CD4-positive, alpha-beta T cell treated with Interleukin-17A for 1 hour (primary cell): ENCODE measurements around the gene ASTN2.

Experiments
- DNase-seq: peaks from one replicate; pipeline ENCODE4 v3.0.0-alpha.2; 2020

ASTN2 gene

GRCh38 chr9:117239428-117239827 is 175.4 kb downstream of the ASTN2 start:
- no peak for DNase-seq

GRCh38 chr9:117234103-117234502 is 180.8 kb downstream of the ASTN2 start:
- DNase-seq, result no peak

DNA sequence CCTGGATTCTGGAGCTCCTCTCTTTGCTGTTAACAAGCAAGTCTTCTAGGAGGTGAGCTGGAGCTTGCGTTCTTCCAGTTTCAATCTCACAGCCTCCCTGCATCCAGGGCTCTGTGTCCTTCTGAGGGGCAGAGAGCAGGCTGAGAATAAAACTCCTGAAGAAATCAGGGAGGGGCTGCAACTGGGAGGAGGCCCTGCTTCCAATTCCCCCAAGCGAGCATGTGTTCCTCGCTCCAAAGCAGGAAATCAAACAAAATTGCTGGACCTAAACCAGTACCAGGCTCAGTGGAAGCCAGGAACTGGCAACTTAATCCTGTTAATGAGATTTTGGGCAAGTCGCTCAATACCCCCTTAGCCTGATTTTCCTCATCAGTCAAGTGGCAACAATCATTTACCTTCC is 181.8 kb downstream of the ASTN2 start:
- DNase-seq, result no peak

GRCh38 chr9:117232281-117232680 is 182.6 kb downstream of the ASTN2 start:
- DNase-seq, result no peak

- no peak for DNase-seq
These were observed 183.8 kb downstream of the ASTN2 start for GRCh38 chr9:117231012-117231411.

GRCh38 chr9:117224695-117225094 is 190.2 kb downstream of the ASTN2 start:
- DNase-seq, result no peak

GRCh38 chr9:117218951-117219350 is 195.9 kb downstream of the ASTN2 start:
- DNase-seq, result no peak

DNA sequence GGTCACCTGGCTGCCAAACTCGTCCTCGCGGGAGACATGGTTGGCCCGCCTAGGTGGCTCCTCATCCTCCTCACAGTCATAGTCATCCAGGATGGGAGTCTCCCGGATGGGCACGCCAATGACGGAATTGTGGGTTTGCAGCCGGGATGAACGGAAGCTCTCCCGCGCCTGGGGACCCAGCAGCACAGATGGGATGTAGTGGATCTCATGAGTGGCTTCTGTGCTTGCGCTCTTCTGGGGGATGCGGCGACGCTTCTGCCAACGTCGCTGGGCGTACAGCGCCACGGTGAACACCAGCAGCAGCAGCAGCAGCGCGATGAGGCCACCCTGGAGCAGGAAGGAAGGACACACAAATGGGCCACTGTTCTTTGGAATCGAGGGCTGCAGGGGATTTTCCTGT is 200.4 kb downstream of the ASTN2 start:
- no peak for DNase-seq

GRCh38 chr9:117211280-117211679 is 203.6 kb downstream of the ASTN2 start:
- no peak for DNase-seq

DNA sequence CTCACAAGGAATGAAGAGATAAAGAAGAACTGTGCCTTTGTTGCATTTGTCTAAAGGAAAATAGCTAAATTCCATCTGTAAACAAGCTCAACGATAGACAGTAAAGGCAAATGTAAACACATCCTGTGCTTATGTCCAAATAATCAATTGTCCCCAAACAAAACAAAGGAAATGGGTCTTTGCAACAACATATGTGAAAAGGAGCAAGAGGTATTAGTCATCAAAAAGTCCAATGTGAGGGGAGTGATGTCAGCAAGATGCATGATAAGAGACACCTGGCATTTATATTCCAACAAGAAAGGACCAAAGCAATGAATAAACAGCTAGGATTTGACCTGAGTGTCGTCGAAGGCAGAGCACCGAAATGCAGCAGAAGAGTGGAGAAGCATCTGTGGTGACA is 209.1 kb downstream of the ASTN2 start:
- DNase-seq, result no peak

GRCh38 chr9:117204971-117205370 is 209.9 kb downstream of the ASTN2 start:
- DNase-seq, result no peak

GRCh38 chr9:117191504-117192261 is 223.2 kb downstream of the ASTN2 start:
- no peak for DNase-seq

GRCh38 chr9:117189121-117189520 is 225.7 kb downstream of the ASTN2 start:
- DNase-seq, result no peak

DNA sequence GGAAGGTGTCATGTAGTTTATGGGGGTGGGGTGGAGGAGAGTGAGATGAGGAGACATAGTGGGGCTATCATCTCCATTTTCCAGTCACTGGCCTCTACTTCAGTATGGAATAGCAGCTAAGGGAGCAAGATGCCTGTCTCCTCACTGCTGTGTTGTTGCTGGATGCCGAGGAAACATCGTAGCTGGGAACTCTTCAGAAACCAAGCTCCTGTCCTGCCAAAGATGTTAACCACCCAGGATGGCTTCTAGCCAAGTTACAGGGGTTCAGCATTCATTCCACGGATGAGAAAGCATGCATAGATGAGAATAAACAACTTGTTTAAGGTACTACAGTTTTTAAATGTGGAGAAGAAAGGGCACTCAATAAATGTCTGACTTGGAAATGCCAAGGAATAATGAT is 226.5 kb downstream of the ASTN2 start:
- DNase-seq, result no peak

- no peak for DNase-seq
These were observed 227.4 kb downstream of the ASTN2 start for GRCh38 chr9:117187498-117187897.

DNA sequence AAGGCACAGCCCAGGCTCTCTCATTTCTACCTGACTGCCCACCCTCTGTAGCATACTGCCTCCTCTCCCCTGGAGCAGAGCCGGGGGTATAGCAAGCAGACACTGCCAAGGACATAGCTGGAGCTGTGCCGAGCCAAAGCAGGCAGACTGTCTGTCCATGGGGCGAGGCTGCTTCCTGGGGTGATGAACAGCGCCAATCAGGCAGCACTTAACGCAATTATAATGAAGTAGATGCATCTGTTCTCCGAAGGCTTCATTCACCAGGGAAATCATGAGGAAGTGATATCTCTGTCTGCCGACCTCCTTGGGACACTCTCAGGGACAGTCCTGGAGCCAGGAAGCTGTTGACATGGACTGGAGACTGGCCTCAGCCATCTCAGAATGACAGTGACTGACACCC is 230.7 kb downstream of the ASTN2 start:
- DNase-seq, result no peak

GRCh38 chr9:117182046-117182445 is 232.8 kb downstream of the ASTN2 start:
- no peak for DNase-seq

GRCh38 chr9:117180896-117181445 is 233.9 kb downstream of the ASTN2 start:
- DNase-seq, result no peak

GRCh38 chr9:117178596-117179375 is 236.1 kb downstream of the ASTN2 start:
- no peak for DNase-seq

DNA sequence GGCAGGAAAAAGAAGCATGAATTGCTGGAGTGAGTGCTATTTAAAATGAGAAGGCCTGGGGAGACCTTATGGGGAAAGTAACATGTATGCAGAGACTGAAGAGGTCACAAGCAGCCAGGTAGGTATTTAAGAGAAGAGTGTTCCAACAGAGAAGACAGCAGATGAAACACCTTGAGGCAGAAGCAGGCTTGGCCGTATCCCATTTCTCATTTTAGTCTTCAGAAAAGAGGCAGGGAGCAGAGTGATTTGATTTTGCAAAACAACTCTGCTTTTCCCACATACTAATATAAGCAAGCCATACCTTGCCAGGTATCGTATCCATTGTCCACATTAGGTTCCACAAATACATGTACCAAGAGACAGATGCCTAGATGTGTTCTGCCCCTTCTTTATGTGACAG is 244.3 kb downstream of the ASTN2 start:
- DNase-seq, result no peak

- no peak for DNase-seq
These were observed 245.7 kb downstream of the ASTN2 start for GRCh38 chr9:117169089-117169621.

- no peak for DNase-seq
These were observed 250.3 kb downstream of the ASTN2 start for GRCh38 chr9:117164512-117164911.

DNA sequence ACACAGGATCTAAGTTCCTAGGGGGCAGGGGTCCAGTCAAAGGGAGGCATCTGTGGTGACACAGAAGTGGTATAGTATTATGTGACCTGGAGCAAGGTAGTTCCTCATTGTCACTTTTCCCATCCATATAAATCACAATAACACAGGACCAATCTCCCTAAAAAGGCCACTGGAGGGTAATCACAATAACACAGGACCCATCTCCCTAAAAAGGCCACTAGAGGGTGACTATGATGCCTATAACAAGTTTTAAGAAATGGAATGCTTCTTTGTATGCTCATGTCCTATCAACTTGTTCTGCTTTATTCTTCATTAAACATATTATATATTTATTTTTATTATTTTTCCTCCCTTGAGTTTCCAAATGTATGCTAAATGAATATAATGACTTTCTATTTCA is 254.6 kb downstream of the ASTN2 start:
- DNase-seq, result no peak
